ENCODE data around the gene ANO6.

DNA sequence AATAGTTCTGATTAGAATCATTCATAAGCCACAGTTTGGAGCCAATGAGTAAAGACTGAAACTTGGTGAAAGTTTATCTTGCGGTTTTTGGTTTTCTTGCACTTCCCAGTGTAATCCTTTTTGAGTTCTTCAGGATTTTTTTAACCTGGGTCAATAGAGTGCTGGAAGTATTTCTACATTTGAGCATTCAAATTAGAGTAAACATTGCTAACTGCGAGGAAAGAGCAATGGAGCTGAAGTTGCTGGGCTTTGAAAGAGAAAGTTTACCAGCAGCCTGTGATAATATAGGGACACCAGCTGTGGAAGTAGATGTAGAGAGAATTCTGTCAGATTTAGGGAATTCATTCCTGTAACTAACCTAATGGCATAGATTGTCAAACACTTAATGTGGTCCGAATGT, 30.3 kb downstream of the ANO6 start:
- TF ChIP-seq, protein P1, sequence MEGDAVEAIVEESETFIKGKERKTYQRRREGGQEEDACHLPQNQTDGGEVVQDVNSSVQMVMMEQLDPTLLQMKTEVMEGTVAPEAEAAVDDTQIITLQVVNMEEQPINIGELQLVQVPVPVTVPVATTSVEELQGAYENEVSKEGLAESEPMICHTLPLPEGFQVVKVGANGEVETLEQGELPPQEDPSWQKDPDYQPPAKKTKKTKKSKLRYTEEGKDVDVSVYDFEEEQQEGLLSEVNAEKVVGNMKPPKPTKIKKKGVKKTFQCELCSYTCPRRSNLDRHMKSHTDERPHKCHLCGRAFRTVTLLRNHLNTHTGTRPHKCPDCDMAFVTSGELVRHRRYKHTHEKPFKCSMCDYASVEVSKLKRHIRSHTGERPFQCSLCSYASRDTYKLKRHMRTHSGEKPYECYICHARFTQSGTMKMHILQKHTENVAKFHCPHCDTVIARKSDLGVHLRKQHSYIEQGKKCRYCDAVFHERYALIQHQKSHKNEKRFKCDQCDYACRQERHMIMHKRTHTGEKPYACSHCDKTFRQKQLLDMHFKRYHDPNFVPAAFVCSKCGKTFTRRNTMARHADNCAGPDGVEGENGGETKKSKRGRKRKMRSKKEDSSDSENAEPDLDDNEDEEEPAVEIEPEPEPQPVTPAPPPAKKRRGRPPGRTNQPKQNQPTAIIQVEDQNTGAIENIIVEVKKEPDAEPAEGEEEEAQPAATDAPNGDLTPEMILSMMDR (IDR thresholded peaks at IDR 0.05 in 8 of 11, conservative IDR thresholded peaks at IDR 0.05 in 3 of 11), result no peak
- no peak for TF ChIP-seq POLR2AphosphoS5 (IDR thresholded peaks at IDR 0.05)
